GM18870 (cell line): ENCODE results near the gene MXD4.

Experiments
- ATAC-seq: cut with Tn5 transposase; IDR thresholded peaks from one replicate; pipeline ENCODE4 v1.9.1; 2021; ENCODE audit warnings: moderate library complexity; ENCODE audit not compliant: unreplicated experiment

Gene MXD4

GRCh38 chr4:2261853-2262144, at the start of gene MXD4:
Gene MXD4 (minus strand): TSS chr4:2262109. CDS start chr4:2261980, 129 bp downstream.
- no peak for ATAC-seq

GRCh38 chr4:2306773-2307410, 45.0 kb upstream of the MXD4 start:
- ATAC-seq: no peak

GRCh38 chr4:2305766-2306501, 44.0 kb upstream of the MXD4 start:
- ATAC-seq: no peak

- no peak for ATAC-seq
Observed at GRCh38 chr4:2304877-2305561, 43.1 kb upstream of the MXD4 start.

- no peak for ATAC-seq
Observed at GRCh38 chr4:2304321-2304876, 42.5 kb upstream of the MXD4 start.

- no peak for ATAC-seq
Observed at GRCh38 chr4:2303686-2304320, 41.9 kb upstream of the MXD4 start.

- no peak for ATAC-seq
Observed at GRCh38 chr4:2303121-2303685, 41.3 kb upstream of the MXD4 start.

GRCh38 chr4:2302387-2303119, 40.6 kb upstream of the MXD4 start:
- no peak for ATAC-seq

GRCh38 chr4:2301806-2302205, 39.9 kb upstream of the MXD4 start:
- no peak for ATAC-seq

- no peak for ATAC-seq
Observed at GRCh38 chr4:2301225-2301642, 39.3 kb upstream of the MXD4 start.

GRCh38 chr4:2300431-2301224, 38.7 kb upstream of the MXD4 start:
- ATAC-seq: no peak

GRCh38 chr4:2299794-2300193, 37.9 kb upstream of the MXD4 start:
- no peak for ATAC-seq

GRCh38 chr4:2298532-2298991, 36.7 kb upstream of the MXD4 start:
- ATAC-seq: no peak

- ATAC-seq: no peak
Observed at GRCh38 chr4:2297606-2298531, 36.0 kb upstream of the MXD4 start.

- ATAC-seq: no peak
Observed at GRCh38 chr4:2296631-2297601, 35.0 kb upstream of the MXD4 start.

- ATAC-seq: no peak
Observed at GRCh38 chr4:2295900-2296442, 34.1 kb upstream of the MXD4 start.

- ATAC-seq: no peak
Observed at GRCh38 chr4:2295500-2295899, 33.6 kb upstream of the MXD4 start.
